ENCODE results near the gene SH3BP1. TPM values are rescaled to one million over a fixed set of nuclear protein-coding genes. Genes with fewer than 3 reads are reported as not detected.
A peak's percentile ranks its signal among the peaks of the same experiment; 100 is the strongest.
"Not testable (repeated sequence)": the region's sequence is repeated elsewhere in the genome, so short reads cannot be mapped to it uniquely, and the experiment has no call there.

Gene SH3BP1
- total RNA-seq, 1 experiment from 2014 or later, result 12.9 TPM

GRCh38 chr22:37608477-37609239 lies 30.8 kb upstream of the SH3BP1 start, which contains the start of gene GGA1:
GGA1 (plus strand) TSS chr22:37608834; CDS start chr22:37608861, 27 bp downstream.
- peak; percentile 99 for DNase-seq (ENCODE audit: low spot score)
- peaks cover 28% of the 10 kb centered on the region for H3K4me1 ChIP-seq (ENCODE audit: insufficient read depth, low read length, poor library complexity, severe bottlenecking)
- H3K9me3 ChIP-seq (ENCODE audit: low read depth, low read length, poor library complexity, severe bottlenecking), result no peaks in the 10 kb centered on the region
- ChIA-PET POLR2A (ENCODE audit: low non-redundant PET) (interaction anchor here (0.6 kb wide), 1 partner anchor 9 kb away, joined by 17 read pairs; no protein-coding TSS in a partner anchor), CTCF (interaction anchor here (0.6 to 2.7 kb wide), 6 partner anchors 10 to 73 kb away, joined by 3 to 9 read pairs (median 4); no protein-coding TSS in a partner anchor)
- H3K36me3 ChIP-seq (ENCODE audit: insufficient read depth, low read length, poor library complexity, severe bottlenecking), result no peaks in the 10 kb centered on the region
- peak within 1 kb of the TSS; percentile 97 for H3K4me3 ChIP-seq (ENCODE audit: low read depth, low read length, poor library complexity, severe bottlenecking)
- no TSS peak for BruUV-seq (replicated peaks)
- H3K27ac ChIP-seq (ENCODE audit: low read depth, low read length, poor library complexity, severe bottlenecking), result peak within 1 kb of the TSS; percentile 99
- TF ChIP-seq EZH2 (IDR thresholded peaks at IDR 0.05; ENCODE audit: borderline replicate concordance, low read depth, low read length, poor library complexity, severe bottlenecking) (no peak), CTCF (conservative IDR thresholded peaks at IDR 0.05; ENCODE audit: low read depth, low read length) (no peak)
- no peaks in the 10 kb centered on the region for H3K27me3 ChIP-seq (replicated peaks; ENCODE audit: insufficient read depth, low read depth, low read length, poor library complexity)
- intact Hi-C loops (cut with micrococcal nuclease; ENCODE audit: unreplicated experiment), result loop anchor here (5.0 kb wide), 1 partner anchor 66 kb away; no protein-coding TSS in a partner anchor

- DNase-seq (ENCODE audit: low spot score), result peak; percentile 55
- TF ChIP-seq CTCF (conservative IDR thresholded peaks at IDR 0.05; ENCODE audit: low read depth, low read length), result no peak
- no peak for TF ChIP-seq EZH2 (IDR thresholded peaks at IDR 0.05; ENCODE audit: borderline replicate concordance, low read depth, low read length, poor library complexity, severe bottlenecking)
- peaks cover 31% of the 10 kb centered on the region for H3K4me1 ChIP-seq (ENCODE audit: insufficient read depth, low read length, poor library complexity, severe bottlenecking)
- H3K27ac ChIP-seq (ENCODE audit: low read depth, low read length, poor library complexity, severe bottlenecking), result peak overlapping the region; percentile 99
- H3K27me3 ChIP-seq (replicated peaks; ENCODE audit: insufficient read depth, low read depth, low read length, poor library complexity), result no peaks in the 10 kb centered on the region
- peaks cover 6% of the 10 kb centered on the region for H3K36me3 ChIP-seq (ENCODE audit: insufficient read depth, low read length, poor library complexity, severe bottlenecking)
- intact Hi-C loops (cut with micrococcal nuclease; ENCODE audit: unreplicated experiment), result loop anchor here (5.0 kb wide), 1 partner anchor 67 kb away; no protein-coding TSS in a partner anchor
- H3K9me3 ChIP-seq (ENCODE audit: low read depth, low read length, poor library complexity, severe bottlenecking), result no peaks in the 10 kb centered on the region
- POLR2A ChIA-PET (ENCODE audit: low non-redundant PET), result no interaction called here
- BruUV-seq (replicated peaks), result no TSS peak
- CTCF ChIA-PET, result interaction anchor here (1.2 to 2.7 kb wide), 3 partner anchors 33 to 72 kb away, joined by 3 to 9 read pairs (median 3); no protein-coding TSS in a partner anchor
- peak overlapping the region; percentile 97 for H3K4me3 ChIP-seq (ENCODE audit: low read depth, low read length, poor library complexity, severe bottlenecking)
Observed at GRCh38 chr22:37609240-37610152, 30.0 kb upstream of the SH3BP1 start.

GRCh38 chr22:37610153-37610475 lies 29.4 kb upstream of the SH3BP1 start:
- peaks cover 31% of the 10 kb centered on the region for H3K4me1 ChIP-seq (ENCODE audit: insufficient read depth, low read length, poor library complexity, severe bottlenecking)
- H3K27me3 ChIP-seq (replicated peaks; ENCODE audit: insufficient read depth, low read depth, low read length, poor library complexity); H3K9me3 ChIP-seq (ENCODE audit: low read depth, low read length, poor library complexity, severe bottlenecking); intact Hi-C loops (cut with micrococcal nuclease; ENCODE audit: unreplicated experiment); POLR2A ChIA-PET (ENCODE audit: low non-redundant PET); H3K36me3 ChIP-seq (ENCODE audit: insufficient read depth, low read length, poor library complexity, severe bottlenecking); DNase-seq (ENCODE audit: low spot score): not testable (repeated sequence)
- peak overlapping the region; percentile 97 for H3K4me3 ChIP-seq (ENCODE audit: low read depth, low read length, poor library complexity, severe bottlenecking)
- peak overlapping the region; percentile 99 for H3K27ac ChIP-seq (ENCODE audit: low read depth, low read length, poor library complexity, severe bottlenecking)
- CTCF ChIA-PET, result interaction anchor here (1.2 kb wide), 1 partner anchor 33 kb away, joined by 3 read pairs; no protein-coding TSS in a partner anchor
- TSS peak; percentile 41 for BruUV-seq (replicated peaks)
